ENCODE measurements around the gene INSR. TPM values are rescaled to one million over a fixed set of nuclear protein-coding genes. Genes with fewer than 3 reads are reported as not detected.
"Not testable (repeated sequence)": the region's sequence is repeated elsewhere in the genome, so short reads cannot be mapped to it uniquely, and the experiment has no call there.

The INSR gene
- total RNA-seq, 1 experiment from 2014 or later, result 0.11 TPM

GRCh38 chr19:7258041-7258839, 36.0 kb downstream of the INSR start:
- no peak for DNase-seq (ENCODE audit: low read depth)

DNA sequence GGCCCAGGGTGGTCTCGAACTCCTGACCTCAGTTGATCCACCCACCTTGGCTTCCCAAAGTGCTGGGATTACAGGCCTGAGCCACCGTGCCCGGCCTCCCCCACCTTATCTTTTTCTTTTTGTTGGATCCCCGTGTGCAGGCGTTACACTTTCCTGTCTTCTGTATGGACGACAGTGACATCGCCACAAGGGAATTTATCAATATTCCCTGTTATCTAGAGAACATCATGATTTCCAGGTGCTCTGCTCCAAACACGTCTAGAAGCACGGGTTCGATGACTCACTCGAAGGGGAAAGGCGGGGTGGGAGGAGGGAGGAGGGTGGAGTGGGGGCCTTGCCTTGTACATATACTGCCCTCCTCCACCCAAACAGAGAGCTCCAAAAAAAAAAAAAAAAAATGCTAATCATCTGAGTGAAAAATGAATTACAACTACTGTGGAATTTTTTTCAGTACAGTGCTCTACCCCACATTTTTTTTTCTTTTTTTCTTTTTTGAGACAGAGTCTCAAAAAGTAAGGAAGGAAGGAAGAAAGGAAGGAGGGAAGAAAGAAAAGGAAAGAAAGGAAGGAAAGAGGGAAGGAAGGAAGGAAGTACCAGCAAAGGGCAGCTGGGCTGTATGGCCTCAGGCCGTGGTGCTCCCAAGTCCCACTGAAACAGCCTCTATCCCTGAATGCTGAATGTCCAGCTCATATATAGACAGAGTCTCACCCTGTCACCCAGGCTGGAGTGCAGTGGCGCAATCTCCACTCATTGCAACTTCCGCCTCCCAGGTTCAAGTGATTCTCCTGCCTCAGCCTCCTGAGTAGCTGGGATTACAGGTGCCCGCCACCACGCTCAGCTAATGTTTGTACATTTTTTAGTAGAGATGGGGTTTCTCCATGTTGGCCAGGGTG, 36.8 kb downstream of the INSR start:
- DNase-seq (ENCODE audit: low read depth), result no peak

DNA sequence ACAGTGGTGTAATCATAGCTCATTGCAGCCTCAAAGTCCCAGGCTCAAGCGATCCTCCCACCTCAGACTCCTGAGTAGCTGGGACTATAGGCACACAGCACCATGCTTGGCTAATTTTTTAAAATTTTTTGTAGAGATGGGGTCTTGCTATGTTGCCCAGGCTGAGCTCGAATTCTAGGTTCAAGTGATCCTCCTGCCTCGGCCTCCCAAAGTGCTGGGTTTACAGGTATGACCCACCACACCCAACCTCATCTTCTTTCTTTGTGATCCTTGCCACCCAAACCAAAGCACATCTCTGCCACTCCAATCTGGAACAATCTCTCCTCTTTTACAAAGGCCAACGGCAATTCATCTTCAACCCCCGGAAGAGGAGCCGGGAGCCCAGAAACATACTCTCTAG, 38.6 kb downstream of the INSR start:
- no peak for DNase-seq (ENCODE audit: low read depth)

DNA sequence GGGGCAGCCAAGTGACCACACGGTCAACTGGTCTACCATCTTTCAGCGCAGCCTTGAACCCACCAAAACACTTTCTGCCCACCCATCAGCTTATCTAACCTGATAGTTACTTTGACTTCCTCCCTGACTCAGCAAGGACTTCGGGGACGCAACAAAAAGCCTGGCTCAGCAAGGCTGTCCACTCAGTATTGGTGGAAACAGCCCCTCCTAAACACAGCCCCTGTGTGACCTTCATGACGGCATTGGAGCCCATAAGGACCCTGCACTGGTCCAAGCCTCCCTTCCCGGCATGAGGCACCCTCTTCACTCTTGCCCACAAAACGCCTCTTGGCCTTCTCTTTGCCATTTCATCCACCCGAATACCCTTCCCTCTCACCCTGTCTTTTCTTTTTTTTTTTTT, 39.1 kb downstream of the INSR start:
- no peak for DNase-seq (ENCODE audit: low read depth)

GRCh38 chr19:7254590-7254989, 39.6 kb downstream of the INSR start:
- DNase-seq (ENCODE audit: low read depth), result no peak

DNA sequence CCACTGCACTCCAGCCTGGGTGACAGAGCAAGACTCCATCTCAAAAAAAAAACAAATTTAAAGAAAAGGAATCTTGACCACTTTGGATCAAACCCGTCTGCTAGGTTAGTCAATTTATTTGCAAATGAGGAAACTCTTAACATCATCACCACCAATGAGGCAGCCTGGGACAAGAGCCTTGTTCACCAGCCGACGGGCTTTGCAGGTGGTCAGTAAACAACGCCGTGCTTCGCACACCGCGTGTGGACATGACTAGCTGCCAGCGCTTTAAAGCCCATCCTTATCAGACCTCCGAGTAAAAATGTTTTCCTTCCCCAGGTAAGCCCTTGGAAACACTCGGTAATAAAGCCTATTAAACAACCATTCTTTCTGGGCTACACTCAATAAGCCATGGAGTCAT, 41.9 kb downstream of the INSR start:
- no peak for DNase-seq (ENCODE audit: low read depth)

DNA sequence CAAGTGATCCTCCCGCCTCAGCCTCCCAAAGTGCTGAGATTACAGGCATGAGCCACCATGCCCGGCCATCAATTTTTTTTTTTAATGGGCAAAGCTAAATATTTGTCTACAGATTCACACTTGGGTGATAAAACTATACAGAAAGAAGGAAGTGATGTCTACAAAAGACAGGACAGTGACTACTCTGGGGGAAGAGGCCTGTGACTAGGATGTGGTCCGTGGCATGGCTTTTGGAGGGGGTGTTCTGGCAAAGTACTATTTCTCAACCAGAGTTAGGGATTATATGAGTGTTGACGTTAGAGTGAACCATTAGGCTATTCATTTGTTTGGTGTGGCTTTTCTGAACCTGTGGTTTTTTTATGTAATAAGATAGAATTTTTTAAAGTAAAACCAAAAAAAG, 42.7 kb downstream of the INSR start:
- DNase-seq (ENCODE audit: low read depth), result no peak

GRCh38 chr19:7250951-7251350, 43.3 kb downstream of the INSR start:
- no peak for DNase-seq (ENCODE audit: low read depth)

DNA sequence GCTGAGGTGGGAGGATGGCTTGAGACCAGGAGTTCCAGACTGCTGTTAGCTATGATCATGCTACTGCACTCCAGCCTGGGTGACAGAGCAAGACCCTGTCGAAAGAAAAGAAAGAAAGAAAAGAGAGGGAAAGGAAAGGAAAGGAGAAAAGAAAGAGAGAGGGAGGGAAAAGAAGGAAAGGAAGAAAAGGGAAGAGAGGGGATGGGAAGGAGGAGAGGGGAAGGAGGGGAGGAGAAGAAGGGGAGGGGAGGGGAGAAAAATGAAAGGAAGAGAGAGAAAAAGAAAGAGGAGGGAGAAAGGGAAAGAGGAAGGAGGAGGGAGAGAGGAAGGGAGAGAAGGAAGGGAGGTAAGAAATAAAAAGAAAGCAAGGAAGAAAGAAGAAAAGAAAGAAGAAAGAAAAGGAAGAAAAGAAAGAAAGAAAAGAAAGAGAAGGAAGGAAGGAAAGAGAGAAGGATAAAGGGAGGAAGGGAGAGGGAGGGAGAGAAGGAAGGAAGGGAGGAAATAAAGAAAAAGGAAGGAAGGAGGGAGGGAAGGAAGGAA, 44.1 kb downstream of the INSR start:
- DNase-seq (ENCODE audit: low read depth), result no peak

DNA sequence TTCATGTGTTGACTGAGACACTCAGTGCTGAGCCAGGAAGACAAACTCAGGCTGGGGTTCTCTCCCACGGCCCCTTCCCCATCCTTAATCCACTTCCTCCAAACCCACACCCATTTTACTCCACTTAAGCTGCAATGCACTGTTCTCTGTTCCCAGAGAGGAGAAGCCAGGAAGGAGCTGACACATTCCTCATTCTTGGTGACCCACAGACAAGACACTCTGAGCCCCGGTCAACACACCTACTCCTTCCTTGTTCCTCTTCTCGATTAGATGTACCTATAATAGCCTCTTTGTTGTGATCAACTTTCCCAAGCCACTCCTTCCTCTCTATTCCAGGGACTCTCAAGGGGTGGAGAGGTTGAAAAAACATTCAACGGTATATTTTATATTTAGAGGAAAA, 47.1 kb downstream of the INSR start:
- DNase-seq (ENCODE audit: low read depth), result no peak

DNA sequence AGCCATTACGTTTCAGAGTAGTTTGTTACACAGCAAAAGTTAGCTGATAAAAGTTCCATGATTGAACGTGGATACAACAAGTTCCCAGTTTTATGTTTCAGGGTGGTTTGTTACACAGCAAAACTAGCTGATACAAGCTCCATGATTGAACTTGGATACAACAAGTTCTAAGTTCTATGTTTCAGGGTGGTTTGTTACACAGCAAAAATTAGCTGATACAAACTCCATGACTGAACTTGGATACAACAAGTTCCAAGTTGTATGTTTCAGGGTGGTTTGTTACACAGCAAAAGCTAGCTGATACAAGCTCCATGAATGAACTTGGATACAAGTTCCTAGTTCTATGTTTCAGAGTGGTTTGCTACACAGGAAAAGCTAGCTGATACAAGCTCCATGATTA, 47.6 kb downstream of the INSR start:
- no peak for DNase-seq (ENCODE audit: low read depth)

DNA sequence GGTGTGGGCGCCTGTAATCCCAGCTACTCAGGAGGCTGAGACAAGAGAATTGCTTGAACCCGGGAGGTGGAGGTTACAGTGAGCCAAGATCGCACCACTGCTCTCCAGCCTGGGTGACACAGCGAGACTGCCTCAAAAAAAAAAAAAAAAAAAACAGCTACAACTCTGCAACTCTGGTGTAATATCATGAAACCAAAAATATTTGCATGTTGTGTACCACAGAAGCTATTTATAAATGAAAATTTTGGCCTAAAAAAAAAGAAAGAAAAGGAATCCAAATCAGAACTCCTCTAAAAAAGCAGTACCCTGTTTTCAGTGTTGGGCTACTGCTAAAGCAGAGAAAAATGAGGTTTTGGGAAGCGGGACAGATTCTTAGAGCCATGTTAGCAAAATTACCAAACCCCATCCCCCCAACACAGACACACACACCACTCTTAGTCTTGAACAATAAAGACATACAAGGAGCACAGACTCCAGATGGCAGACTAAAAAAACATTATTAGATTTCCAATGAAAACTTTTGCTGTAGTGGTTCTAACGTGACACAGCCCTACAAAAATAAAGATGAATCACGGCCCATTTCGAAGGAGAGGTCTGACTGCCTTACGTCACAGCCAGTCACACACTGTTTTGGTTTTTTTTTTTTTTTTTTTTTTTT, 51.5 kb downstream of the INSR start:
- DNase-seq (ENCODE audit: low read depth), result peak; percentile 13

GRCh38 chr19:7238051-7238450, 56.2 kb downstream of the INSR start:
- DNase-seq (ENCODE audit: low read depth), result no peak

DNA sequence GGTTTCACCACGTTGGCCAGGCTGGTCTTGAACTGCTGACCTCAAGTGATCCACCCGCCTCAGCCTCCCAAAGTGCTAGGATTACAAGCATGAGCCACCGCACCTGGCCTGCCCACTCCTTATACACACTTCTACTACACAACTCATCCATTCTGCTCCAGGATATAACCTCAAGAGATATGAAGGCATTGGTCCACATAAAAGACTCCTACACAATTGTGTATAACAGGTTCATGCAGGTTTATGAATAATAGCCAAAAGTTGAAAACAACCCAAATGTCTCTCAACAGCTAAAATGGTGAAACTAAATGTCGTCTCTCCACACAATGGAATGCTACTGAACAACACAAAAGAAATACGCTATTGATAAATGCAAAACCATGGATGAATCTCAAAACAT, 58.1 kb downstream of the INSR start:
- no peak for DNase-seq (ENCODE audit: low read depth)

DNA sequence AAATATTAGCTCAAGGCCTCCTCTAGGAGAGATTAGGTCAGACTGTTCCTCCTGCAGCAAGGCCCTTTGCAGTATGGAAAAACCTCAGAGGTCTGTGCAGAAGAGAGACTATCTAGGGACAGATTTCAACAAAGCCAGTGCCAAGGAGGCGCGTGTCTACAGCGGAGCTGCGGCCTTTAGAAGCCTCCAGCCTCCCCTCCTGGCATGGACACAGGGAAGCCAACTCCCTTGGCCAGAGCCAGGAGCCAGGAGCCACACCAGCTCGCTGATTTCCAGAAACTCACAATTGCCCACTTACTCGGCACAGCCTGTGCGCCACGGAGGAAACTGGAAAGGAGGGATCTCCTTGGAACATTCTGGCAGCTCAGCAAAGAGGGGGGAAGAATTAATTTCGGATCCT, 63.4 kb downstream of the INSR start:
- no peak for DNase-seq (ENCODE audit: low read depth)

DNA sequence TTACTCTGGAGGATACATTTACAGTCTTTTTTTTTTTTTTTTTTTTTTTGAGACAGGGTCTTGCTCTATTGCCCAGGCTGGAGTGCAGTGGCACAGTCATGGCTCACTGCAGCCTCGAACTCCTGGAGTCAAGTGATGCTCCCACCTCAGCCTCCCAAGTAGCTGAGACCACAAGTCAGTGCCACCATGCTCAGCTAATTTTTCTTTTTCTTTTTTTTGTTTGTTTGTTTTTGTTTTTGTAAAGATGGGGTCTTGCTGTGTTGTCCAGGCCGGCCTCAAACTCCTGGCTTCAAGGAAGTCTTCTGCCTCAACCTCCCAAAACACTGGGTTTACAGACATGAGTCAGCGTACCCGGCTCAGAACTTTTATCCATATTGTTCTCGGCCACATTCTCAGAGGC, 64.5 kb downstream of the INSR start:
- no peak for DNase-seq (ENCODE audit: low read depth)

GRCh38 chr19:7228935-7229541, 65.2 kb downstream of the INSR start:
- no peak for DNase-seq (ENCODE audit: low read depth)

DNA sequence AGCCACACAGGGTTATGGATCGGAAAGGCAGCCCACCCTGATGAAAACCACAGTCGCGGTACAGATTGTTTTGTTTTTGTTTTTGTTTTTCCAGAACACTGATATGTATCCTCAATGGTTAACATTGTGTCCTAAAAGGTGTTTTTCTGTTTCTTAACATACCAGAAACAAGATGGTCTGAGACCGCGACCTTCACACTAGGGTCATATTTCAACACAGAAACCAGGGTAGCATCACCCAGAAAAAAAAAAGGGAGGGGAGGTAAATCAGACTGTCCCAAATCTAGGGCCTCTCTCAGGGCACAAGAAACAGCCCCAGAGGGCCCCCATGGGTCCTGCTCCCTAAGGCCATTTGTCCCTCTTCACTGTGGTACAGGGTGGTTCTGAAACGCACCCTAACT, 66.5 kb downstream of the INSR start:
- no peak for DNase-seq (ENCODE audit: low read depth)

- DNase-seq (ENCODE audit: low read depth), result not testable (repeated sequence)
Measured at GRCh38 chr19:7227149-7227548, 67.1 kb downstream of the INSR start.

DNA sequence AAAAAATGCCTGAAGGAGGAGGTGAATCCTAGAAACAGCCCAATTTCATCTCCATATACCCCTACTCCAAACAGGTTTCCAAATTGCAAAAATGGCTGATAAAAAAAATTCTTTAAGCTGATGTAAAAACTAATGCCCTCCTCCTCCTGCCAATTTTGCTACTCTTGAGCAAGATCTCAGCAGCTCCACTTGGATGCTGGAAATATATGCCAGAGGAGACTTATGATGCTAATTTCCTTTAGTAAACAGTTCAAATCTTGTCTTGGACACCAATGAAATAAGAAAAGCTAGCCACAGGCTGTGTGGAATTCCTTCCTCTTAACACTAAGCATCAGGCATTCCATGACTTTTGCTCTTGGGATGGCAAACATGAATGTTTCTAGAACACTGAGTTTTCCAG, 67.5 kb downstream of the INSR start:
- DNase-seq (ENCODE audit: low read depth), result no peak

- no peak for DNase-seq (ENCODE audit: low read depth)
Measured at GRCh38 chr19:7225741-7226140, 68.5 kb downstream of the INSR start.
